ENCODE data around the gene GRAP2. TPM values are rescaled to one million over a fixed set of nuclear protein-coding genes. Genes with fewer than 3 reads are reported as not detected.

Gene GRAP2
- total RNA-seq, 1 experiment from 2014 or later, result 0.45 TPM

DNA sequence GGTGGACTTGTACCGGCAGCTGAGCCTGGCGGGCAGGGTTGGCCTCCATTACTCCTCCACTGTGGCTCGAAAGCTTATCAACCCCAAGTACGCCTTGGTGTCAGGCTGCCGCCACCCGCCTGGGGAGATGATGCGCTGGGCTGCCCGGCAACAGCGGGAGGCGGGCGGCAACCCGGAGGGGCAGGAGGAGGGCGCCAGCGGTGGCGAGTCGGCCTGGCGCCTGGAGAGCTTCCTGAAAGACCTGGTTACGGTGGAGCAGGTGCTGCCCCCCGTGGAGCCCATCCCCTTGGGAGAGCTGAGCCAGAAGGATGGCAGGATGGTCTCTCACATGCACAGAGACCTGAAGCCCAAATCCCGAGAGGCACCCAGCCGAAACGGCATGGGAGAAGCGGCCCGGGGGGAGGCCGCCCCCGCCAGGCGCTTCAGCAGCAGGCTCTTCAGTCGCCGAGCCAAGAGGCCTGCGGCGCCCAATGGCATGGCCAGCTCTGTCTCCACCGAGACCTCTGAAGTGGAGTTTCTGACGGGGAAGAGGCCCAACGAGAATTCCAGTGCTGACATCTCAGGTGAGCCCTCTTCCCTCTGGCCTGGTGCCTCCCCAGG is 120.6 kb downstream of the GRAP2 start:
- no peak for DNase-seq
- Histone ChIP-seq H3K36me3 (replicated peaks; ENCODE audit: control insufficient read depth, insufficient read depth, low read length) (peaks cover 12% of the 10 kb centered on the region), H3K27me3 (ENCODE audit: control insufficient read depth, insufficient read depth, low read length) (no peaks in the 10 kb centered on the region), H3K4me3 (ENCODE audit: insufficient read depth, low read depth, low read length) (no peak overlapping the region)

- no peak for DNase-seq
- Histone ChIP-seq H3K36me3 (replicated peaks; ENCODE audit: control insufficient read depth, insufficient read depth, low read length) (peaks cover 13% of the 10 kb centered on the region), H3K27me3 (ENCODE audit: control insufficient read depth, insufficient read depth, low read length) (no peaks in the 10 kb centered on the region), H3K4me3 (ENCODE audit: insufficient read depth, low read depth, low read length) (no peak overlapping the region)
Observed at GRCh38 chr22:40022536-40023240, 121.8 kb downstream of the GRAP2 start.

Other genes starting within 250 kb of the GRAP2 start
- gene ENTHD1, start 7.3 kb upstream of the GRAP2 start, total RNA-seq (2014; rRNA removed; shearing (Covaris generic)), result not detected in 2 replicates
- gene TMA7B, start 59.3 kb downstream of the GRAP2 start, total RNA-seq (2014; rRNA removed; shearing (Covaris generic)), result not detected in 2 replicates
- 28.1 and 34.4 TPM in 2 replicates for gene FAM83F, start 93.9 kb downstream of the GRAP2 start, total RNA-seq (2014; rRNA removed; shearing (Covaris generic))